ENCODE results near the gene UBR2.

The UBR2 gene

GRCh38 chr6:42563697-42564505, at the start of gene UBR2:
UBR2 (plus strand) TSS chr6:42564029; CDS start chr6:42564320, 291 bp downstream.
- peak; percentile 84 for DNase-seq

- DNase-seq, result no peak
Observed at GRCh38 chr6:42514745-42515144, 49.1 kb upstream of the UBR2 start.

DNA sequence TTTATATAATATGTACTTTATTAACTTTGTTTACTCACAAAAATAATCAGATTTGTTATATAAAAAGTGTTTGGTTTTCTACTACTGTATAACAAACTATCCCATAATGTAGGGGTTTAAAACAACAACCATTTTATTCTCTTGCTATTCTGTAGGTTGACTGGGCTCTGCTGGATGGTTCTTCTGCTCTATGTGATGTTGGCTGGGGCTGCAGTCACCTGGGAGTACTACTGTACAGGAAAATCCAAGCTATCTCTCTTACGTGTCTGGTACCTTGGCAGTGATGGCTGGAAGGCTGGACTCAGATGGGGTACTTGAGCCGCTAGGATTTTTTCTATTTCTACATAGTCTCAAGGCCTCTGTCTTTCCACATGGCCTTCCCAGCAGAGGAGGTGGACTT, 44.0 kb upstream of the UBR2 start:
- DNase-seq, result no peak

- no peak for DNase-seq
Observed at GRCh38 chr6:42520786-42521607, 42.8 kb upstream of the UBR2 start.

DNA sequence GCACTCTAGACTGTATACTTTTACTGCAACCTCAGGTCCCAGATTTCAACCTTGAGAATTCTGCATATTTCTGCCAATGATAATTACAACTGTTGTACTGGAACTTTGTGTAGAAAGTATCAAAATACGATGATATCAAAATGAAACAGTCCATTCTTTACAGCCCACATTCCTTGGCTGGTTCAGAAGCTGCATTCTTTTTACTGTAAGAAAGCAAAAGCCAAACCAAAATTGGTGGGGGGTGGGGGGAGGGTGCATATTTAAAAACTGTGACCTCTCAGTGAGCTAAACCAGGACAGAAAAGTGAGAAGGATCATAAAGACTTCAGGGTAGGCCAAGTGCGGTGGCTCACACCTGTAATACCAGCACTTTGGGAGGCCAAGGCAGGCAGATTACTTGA, 41.8 kb upstream of the UBR2 start:
- DNase-seq, result no peak

GRCh38 chr6:42522942-42523814, 40.7 kb upstream of the UBR2 start:
- no peak for DNase-seq

DNA sequence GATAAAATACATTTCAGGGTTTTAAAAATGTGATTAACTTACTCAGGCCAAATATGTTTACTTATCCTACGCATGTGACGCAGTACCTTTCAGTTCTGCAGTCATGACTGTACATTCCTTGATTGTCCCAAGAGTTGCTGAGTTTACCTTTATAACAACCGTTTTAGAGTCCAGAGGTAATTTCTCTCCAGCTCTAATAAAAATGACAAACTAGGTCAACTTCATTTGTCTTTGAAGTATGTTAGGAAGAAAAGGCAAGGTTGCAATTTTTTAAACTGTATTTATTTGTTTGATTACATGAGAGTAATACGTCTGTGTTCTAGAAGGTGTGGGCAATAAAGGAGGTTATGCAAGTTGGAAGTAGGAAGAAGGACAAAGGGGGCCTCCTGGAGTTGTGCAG, 38.6 kb upstream of the UBR2 start:
- no peak for DNase-seq

GRCh38 chr6:42526616-42527015, 37.2 kb upstream of the UBR2 start:
- no peak for DNase-seq

GRCh38 chr6:42527204-42527603, 36.6 kb upstream of the UBR2 start:
- DNase-seq, result no peak

GRCh38 chr6:42530296-42530695, 33.5 kb upstream of the UBR2 start:
- no peak for DNase-seq

DNA sequence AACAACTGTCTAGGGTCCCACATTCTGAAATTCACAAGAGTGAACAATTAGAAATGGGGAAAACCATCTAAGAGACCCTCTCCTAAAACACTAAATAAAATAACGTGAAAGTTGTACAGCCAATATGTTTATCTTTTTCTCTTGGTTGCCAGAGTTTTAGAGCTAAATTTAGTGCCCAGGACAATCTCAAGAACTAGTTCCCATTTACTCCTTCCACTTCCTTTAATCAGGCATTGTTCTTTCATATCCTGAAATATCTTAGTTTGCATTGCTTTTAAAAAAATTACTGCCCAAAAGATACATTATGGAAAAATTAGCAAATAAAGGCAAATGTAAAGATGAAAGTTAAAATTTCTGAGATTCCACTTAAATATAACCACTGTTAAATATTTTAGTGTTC, 33.1 kb upstream of the UBR2 start:
- DNase-seq, result no peak

GRCh38 chr6:42532038-42532669, 31.7 kb upstream of the UBR2 start:
- no peak for DNase-seq

DNA sequence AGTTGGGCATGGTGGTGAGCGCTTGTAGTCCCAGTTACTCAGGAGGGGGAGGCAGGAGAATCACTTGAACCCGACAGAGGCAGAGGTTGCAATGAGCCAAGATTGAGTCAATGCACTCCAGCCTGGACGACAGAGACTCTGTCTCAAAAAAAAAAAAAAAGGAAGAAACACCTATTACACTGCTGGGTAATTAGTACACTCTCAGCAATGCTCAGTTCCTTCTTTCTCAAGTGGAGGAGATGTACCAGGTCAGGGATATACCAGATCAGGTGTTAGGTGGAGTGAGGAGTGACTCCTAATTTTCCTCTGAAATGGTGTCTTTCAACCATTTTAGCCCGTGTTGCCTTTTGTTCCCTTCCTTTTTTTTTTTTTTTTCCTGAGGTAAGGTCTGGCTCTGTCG, 30.0 kb upstream of the UBR2 start:
- no peak for DNase-seq

DNA sequence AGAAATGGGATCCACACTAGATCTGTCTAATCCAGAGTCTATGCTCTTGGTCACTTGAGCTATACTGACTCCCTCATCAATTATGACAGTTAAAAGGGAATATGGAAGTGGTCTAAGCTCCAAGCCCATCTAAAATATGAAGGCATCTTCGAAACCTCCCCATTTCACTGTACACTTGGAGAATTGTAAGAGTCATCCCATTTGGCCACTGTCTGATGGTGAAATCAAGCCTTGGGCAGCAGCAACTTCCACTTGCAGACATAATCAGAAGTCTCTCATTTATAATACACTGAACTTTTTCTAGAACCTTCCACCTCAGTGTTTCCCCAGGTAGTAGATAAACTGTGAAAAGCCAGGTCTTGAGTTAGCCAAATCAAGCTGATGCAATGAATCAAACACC, 26.3 kb upstream of the UBR2 start:
- no peak for DNase-seq

DNA sequence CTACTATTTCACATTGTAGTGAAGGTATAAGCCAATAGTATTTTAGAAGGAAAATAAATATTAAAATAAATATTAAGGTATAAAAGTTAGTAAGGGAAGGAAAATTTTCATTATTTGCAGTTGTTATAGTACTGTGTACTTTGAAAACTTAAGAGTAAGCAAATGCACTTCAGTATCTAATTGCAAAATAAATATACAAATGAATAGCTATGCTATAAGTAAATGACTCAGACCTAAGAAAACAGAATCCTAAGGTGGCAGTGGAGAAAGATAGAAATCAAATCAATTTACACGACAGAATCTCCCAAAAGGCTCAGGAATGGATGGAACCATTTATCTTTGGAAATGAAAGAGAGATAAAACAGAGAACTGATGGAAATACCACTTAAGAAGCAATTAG, 24.7 kb upstream of the UBR2 start:
- DNase-seq, result no peak

- DNase-seq, result no peak
Observed at GRCh38 chr6:42545226-42545773, 18.5 kb upstream of the UBR2 start.

GRCh38 chr6:42547407-42548329, 16.2 kb upstream of the UBR2 start:
- peak; percentile 92 for DNase-seq

DNA sequence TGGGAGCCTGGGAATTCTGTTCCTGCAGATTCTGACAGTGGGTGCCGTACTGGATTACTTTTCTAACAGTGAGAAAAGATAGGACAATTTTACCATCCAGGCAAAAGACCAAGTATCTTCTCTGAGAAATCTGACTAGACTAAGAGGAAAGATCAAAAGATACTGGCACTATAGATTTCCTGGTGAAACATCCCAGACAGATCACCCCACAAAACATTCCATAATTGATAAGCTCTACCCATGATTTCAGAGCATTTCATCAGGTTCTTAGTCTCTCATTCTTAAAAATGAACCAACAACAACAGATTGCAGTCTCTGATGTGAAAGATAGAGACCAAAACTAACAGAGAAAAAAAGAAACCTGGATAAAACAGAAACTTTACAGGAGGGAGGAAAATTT, 13.6 kb upstream of the UBR2 start:
- DNase-seq, result no peak

DNA sequence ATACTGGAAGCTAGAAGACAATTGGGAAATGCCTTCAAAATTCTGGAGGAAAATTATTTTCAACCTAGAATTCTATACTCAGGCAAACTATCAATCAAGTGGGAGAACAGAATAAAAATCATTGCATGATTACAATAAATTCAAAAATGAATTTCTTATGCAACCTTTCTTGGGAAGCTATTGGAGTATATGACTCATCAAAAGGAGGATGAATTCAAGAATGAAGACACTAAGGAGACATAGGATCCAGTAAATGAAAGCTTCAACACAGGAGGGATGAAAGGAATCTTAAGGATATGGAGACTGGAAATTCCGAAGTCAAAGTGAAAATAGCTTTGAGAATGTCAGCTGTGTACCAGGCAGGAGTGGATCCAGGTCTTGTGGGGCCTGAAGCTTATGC, 12.6 kb upstream of the UBR2 start:
- no peak for DNase-seq

GRCh38 chr6:42552380-42552779, 11.4 kb upstream of the UBR2 start:
- no peak for DNase-seq

Measured in activated CD4-positive, CD25-positive, alpha-beta regulatory T cell treated with anti-CD3 and anti-CD28 coated beads, Interleukin-2, amount 50 U/mL, for 72 hours (primary cell).